C1 segment of cervical spinal cord (tissue), 14 donors: ENCODE results near the gene CREM.
"Not testable (repeated sequence)": the region's sequence is repeated elsewhere in the genome, so short reads cannot be mapped to it uniquely, and the experiment has no call there.

Source experiments
- DNase-seq, 14 donors: peaks; one replicate each; lab custom pipeline; 2025; lab: John Stamatoyannopoulos, UW

CREM gene

GRCh38 chr10:35194471-35194870, 67.8 kb downstream of the CREM start:
- no peak for DNase-seq

DNA sequence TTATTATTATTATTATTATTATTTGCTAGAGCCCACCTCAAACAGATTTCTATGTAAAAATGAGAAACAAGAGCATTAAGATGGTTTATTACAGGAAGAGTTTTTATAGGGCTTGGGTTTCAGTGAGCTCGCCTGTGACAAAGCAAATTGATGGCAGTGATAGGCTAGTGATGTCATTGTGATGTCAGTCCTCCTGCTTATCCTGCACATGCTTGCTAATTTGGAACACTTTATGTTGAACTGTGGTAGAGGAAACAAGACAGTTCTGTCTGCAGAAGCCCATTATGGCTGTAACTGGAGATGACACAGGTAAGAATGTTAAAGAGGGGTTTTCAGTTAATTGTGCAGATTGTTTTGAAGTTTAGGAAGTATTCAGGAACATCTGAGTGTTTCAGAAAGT, 68.3 kb downstream of the CREM start:
- DNase-seq = no peak

GRCh38 chr10:35195361-35196306, 69.0 kb downstream of the CREM start:
- DNase-seq = peak in 10 of 14 donors; percentile 14 to 64 (median 51)

DNA sequence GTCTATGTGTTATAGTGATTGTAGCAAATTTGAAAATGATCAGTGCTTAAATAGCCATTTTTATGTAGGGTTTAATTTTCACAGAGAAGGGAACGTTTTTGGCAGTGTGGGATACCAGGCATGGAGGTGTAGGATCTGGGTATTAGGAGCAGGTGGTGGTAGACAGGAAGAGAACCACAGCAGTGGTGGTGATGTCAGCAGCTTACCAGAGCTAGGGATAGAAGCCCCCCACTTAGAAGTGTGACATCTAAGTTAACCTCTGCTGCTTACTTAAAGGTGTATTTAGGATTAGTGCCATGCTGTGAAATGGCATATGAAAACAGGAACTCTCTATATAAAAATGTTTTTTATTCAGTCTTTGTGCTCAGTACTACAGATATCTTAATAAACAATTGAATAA, 73.8 kb downstream of the CREM start:
- no peak for DNase-seq

- DNase-seq = no peak
These were observed 74.6 kb downstream of the CREM start for GRCh38 chr10:35201234-35201633.

GRCh38 chr10:35202050-35202449, 75.4 kb downstream of the CREM start:
- DNase-seq = no peak

DNA sequence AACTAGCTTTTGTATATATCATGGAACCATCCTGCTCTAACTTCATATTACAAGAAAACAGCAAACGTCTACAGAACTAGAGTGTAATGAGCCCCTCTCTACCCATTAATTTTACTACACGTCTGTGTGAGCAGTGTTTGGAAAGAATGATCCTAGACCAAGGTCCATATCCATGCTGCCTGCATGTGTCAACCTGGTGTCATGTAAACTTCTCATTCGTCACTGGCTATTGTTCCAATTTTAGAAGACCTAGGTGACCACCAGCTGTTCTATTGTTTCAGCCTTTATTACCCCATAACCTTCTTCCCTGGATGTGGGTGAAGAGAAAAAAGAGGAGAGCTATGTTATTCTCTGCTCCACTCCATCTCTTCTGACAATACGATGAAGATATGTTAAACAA, 77.1 kb downstream of the CREM start:
- DNase-seq = no peak

DNA sequence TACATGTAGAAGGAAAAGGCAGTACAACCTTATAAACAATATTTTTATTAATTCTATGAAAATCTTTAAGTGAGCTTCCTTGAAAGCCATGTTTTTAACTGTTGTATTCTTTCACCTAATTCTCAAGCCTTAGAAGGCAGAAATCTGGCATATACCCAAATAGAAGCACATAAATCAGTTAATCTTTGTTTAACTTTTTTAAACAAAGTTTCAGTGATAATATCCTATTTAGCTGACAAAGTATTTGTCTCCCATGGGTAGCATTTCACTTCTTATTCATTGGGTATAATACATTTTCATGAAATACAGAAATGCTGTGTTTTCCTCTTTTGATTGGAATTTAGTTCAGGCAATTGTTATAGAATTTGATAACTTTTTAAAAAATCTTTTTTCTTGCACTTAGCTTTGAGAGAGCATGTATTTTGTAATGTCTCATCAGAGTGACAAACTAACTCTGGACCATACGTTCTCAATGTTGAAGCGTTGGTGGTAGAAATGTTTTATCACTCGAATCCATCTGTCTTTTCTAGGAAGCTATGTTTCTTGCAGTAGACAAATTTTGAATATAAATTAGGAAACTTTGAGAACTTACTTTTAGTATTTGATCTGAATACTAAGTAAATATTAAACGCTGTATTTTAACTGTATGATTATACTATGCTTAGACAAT, 78.1 kb downstream of the CREM start:
- DNase-seq = no peak

GRCh38 chr10:35206274-35206673, 79.6 kb downstream of the CREM start:
- DNase-seq = no peak

- DNase-seq = peak in 4 of 14 donors; percentile 12 to 38 (median 22)
These were observed 81.9 kb downstream of the CREM start for GRCh38 chr10:35208536-35208935.

DNA sequence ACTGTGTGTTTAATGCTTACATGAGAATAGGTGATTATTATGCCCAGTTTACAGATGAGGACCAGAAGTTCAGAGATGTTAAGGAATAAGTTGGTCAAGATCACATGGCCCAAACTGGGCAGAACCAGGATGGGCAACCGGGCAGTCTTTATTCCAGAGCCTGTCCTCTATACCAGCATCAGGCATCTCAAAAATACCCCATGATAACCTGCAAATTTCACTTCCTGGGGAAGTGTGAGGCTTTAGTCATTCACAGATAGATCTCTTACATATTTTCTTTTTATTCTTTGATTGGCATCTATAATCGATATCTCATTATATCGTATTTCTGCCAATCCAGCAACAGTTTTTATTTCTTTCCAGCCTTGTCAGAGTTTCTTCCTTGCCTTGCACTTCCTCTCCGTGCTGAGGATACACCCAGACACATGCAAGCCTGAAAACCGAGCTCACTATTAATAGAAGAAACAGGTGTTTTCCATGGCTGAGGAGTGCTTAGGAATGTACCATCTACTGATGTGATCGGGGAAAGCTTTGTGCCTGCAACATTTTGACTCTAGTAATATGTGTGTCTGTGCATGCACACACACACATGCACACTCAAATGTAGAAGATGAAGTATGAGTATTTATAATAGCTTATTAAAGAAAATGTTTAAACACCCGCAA, 82.4 kb downstream of the CREM start:
- no peak for DNase-seq

DNA sequence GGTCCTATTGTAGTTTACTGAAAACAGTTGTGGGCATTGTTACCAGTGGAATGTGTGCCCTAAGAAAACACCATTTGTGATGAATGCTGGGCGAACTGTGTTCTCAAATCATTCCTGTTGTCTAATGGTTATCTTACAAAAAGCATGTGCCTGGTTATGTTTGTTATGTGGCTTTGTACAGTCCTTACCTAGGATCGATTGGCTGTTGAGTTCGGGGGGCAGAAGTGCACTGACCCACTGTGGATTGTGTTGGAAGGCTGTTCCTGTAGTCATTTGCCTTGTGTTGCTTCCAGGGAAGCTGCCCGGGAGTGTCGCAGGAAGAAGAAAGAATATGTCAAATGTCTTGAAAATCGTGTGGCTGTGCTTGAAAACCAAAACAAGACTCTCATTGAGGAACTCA, 84.3 kb downstream of the CREM start:
- DNase-seq = peak in 2 of 14 donors; percentile 5 to 46

GRCh38 chr10:35211390-35211789, 84.7 kb downstream of the CREM start:
- DNase-seq = no peak

DNA sequence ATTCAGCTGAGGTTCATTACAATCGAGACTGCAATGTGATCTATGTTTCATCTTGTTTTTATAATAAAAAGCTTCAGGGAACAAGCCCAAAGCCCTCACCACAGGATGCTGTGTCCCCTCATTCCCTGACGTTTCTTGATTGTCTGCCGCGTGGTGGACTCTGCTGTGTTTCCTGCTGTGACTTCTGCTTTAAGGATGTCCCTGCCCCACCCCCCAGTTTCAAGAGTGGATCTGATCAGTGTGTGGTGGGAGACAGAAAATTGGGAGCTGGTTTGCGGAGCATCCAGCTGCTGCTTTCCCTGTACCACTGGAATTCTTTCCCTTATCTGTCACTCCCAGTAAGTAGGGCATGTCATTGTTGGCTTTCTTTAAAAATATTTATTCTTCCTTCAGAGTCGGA, 86.2 kb downstream of the CREM start:
- DNase-seq = peak in 5 of 14 donors; percentile 9 to 30 (median 21)

DNA sequence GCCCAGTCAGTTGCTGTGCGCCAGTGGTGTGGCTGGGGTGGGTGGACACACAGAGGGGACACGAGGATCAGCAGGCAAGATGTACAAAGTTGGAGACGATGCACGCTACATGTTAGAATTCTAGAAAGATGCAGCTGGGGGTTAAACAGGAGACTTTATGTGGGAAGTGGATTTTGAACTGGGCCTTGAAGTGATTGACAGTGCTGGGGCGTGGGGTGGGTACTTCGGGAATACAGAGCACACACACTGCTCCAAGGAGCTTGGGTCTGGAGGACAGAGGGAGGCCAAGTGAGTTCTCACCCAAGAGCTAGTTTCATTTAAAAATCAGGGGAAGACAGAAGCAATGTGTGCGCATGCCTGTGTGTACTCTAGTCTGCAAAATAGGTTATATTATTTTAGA, 87.1 kb downstream of the CREM start:
- DNase-seq = no peak

GRCh38 chr10:35214607-35215020, 88.0 kb downstream of the CREM start:
- DNase-seq = no peak

DNA sequence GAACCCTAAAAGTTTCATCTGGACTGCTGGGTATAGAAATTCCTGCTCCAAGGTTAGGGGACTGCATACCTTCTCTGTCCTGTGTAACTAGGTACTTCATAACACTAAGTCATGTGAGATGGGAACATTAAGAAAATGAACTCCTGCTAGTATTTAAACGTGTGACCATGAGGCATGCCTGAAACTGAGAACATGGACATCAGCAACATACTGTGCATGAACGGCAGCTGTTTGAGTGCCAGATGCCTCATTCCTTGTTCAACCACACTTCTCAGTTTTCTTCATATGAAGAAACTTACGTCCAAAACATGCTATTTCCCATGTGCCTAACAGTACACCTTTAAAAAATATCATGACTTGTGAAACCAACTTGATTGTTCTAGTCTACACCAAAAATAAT, 88.5 kb downstream of the CREM start:
- DNase-seq = no peak

- peak in 4 of 14 donors; percentile 11 to 29 (median 28) for DNase-seq
These were observed 89.8 kb downstream of the CREM start for GRCh38 chr10:35216303-35216905.

GRCh38 chr10:35216956-35217355, 90.3 kb downstream of the CREM start:
- DNase-seq = not testable (repeated sequence)

DNA sequence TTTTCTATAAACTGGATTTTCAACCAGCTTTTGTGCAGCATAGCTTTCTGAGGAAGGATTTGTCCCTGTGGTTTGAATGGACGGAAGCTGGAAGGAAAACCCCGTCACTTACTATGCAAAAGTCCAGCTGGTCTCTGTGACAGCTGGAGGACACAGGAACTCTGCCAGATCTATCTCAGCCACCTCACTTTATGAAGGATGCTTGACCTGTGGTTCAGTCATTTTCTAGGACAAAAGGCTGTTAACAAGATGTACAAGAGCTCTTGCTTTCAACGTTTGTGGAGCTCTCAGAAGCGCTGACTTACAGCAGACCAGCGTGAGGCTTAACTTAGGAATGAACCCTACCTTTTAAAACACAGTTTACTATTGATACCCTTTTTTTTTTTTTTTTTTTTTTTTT, 90.8 kb downstream of the CREM start:
- DNase-seq = peak in 1 of 14 donors; percentile 10

GRCh38 chr10:35218339-35218955, 91.8 kb downstream of the CREM start:
- peak in 11 of 14 donors; percentile 6 to 68 (median 47) for DNase-seq
